HFF-Myc (cell line): ENCODE measurements around the gene TMEM140.

Source experiments
- DNase-seq: peaks from one replicate; pipeline ENCODE4 v3.0.0-alpha.2; 2011; ENCODE audit warnings: low read depth; ENCODE audit errors: extremely low read depth
- H3K4me3 ChIP-seq: replicated peaks from 2 replicates; pipeline ENCODE4 v1.5.1; 2011; ENCODE audit warnings: low read depth, mild to moderate bottlenecking, control low read depth, low read length
- TF ChIP-seq, protein P1 (sequence below): IDR thresholded peaks from 2 replicates; pipeline ENCODE4 v1.5.1; 2012; ENCODE audit warnings: mild to moderate bottlenecking, low read depth, low read length, control low read depth; ENCODE audit errors: missing control alignments

The TMEM140 gene

GRCh38 chr7:135181261-135181928 lies 33.5 kb downstream of the TMEM140 start:
- no peak for DNase-seq
- TF ChIP-seq, protein P1, sequence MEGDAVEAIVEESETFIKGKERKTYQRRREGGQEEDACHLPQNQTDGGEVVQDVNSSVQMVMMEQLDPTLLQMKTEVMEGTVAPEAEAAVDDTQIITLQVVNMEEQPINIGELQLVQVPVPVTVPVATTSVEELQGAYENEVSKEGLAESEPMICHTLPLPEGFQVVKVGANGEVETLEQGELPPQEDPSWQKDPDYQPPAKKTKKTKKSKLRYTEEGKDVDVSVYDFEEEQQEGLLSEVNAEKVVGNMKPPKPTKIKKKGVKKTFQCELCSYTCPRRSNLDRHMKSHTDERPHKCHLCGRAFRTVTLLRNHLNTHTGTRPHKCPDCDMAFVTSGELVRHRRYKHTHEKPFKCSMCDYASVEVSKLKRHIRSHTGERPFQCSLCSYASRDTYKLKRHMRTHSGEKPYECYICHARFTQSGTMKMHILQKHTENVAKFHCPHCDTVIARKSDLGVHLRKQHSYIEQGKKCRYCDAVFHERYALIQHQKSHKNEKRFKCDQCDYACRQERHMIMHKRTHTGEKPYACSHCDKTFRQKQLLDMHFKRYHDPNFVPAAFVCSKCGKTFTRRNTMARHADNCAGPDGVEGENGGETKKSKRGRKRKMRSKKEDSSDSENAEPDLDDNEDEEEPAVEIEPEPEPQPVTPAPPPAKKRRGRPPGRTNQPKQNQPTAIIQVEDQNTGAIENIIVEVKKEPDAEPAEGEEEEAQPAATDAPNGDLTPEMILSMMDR, result no peak
- no peak overlapping the region for H3K4me3 ChIP-seq

GRCh38 chr7:135181929-135182678 lies 34.2 kb downstream of the TMEM140 start:
- TF ChIP-seq, protein P1, result no peak
- H3K4me3 ChIP-seq, result no peak overlapping the region
- DNase-seq, result no peak

DNA sequence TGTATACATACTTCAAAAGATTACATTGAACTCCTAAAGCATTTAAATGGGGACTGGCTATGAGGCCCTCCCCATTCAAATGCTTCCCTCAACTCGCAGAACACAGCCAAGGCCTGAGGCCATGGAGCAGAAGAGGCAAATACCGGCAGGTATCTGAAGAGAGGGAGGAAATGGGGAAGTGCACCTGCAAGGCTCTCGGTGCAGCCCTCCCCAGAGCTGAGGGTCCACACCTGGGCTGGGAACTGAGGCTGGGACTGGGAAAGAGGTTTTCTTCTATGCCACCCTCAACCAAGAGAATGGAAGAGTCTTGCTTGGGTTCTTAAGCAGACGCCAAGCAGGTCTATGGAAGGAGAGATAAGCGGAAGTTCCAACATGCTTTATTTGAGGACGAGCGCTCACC lies 35.6 kb downstream of the TMEM140 start:
- no peak for DNase-seq
- H3K4me3 ChIP-seq, result no peak overlapping the region
- TF ChIP-seq, protein P1, result no peak

DNA sequence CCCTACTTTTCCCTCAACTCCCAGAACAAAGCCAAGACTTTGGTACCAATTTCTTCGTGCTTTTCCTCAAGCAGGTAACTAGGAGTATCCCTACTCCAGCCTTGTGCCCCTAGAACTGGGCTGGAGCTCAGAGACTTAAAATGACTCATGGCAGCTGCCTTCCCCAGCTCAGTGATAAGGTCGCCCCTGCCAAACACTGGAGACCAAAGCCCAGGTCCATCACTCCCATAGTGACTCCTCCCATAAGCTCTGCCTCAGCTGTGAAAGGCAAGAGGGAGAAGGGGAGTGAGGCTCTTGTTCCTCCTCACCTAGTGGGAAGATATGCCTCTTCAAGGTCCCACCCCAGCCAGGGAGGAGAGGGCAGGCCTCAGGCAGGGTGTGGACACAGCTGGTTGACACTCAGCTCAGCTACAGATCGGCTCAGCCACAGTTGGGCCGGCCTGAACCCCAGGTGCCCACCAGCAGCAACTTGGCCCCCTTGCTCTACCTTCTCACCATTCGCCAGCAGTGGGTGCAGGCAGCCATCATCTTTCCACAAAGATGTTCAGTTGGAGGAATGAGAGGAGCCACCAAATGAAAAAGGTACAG lies 36.5 kb downstream of the TMEM140 start:
- no peak overlapping the region for H3K4me3 ChIP-seq
- TF ChIP-seq, protein P1, result no peak
- no peak for DNase-seq

GRCh38 chr7:135185471-135186260 lies 37.8 kb downstream of the TMEM140 start:
- H3K4me3 ChIP-seq, result no peak overlapping the region
- TF ChIP-seq, protein P1, result no peak
- no peak for DNase-seq

DNA sequence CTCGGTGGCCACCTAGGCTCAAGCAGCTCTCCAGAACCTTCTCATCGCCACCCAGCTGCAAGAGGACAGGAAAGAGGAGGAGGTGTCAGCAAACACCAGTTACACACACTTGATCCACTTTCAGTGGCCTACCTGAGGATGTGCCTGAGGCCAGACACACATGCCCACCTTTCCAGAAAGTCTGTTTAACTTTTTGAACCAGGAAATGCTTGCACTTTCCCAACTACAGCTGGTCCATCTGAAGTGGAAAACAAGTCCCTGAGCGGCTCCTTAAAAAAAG lies 38.3 kb downstream of the TMEM140 start:
- TF ChIP-seq, protein P1, result no peak
- H3K4me3 ChIP-seq, result no peak overlapping the region
- no peak for DNase-seq
